H9 (cell line): Measurements from ENCODE around the gene TMC4. TPM values are rescaled to one million over a fixed set of nuclear protein-coding genes. Genes with fewer than 3 reads are reported as not detected.

Experiments used
- DNase-seq: peaks from one replicate; pipeline ENCODE4 v3.0.0-alpha.2; 2017
- H2AFZ ChIP-seq: one replicate; pipeline ENCODE4 v1.6.1; 2013; ENCODE audit warnings: mild to moderate bottlenecking, low read length, control low read depth, moderate library complexity
- H2AK5ac ChIP-seq: 2 replicates; pipeline ENCODE4 v1.6.1; 2013; ENCODE audit warnings: low read length, control low read depth, mixed read lengths; ENCODE audit not compliant: insufficient read length
- H2BK120ac ChIP-seq: one replicate; pipeline ENCODE4 v1.6.1; 2013; ENCODE audit warnings: low read depth, mild to moderate bottlenecking, low read length, control low read depth, inconsistent platforms; ENCODE audit not compliant: poor library complexity, severe bottlenecking
- H2BK12ac ChIP-seq: 2 replicates; pipeline ENCODE4 v1.6.1; 2013; ENCODE audit warnings: low read length, control low read depth, mixed read lengths, low read depth; ENCODE audit not compliant: insufficient read length
- H2BK15ac ChIP-seq: 2 replicates; pipeline ENCODE4 v1.6.1; 2013; ENCODE audit warnings: low read depth, low read length, control low read depth
- H2BK20ac ChIP-seq: one replicate; pipeline ENCODE4 v1.6.1; 2013; ENCODE audit warnings: low read depth, mild to moderate bottlenecking, low read length, control low read depth, inconsistent platforms; ENCODE audit not compliant: poor library complexity, severe bottlenecking
- H2BK5ac ChIP-seq: 2 replicates; pipeline ENCODE4 v1.6.1; 2013; ENCODE audit warnings: low read length, control low read depth, mixed read lengths; ENCODE audit not compliant: insufficient read length
- H3K14ac ChIP-seq: 2 replicates; pipeline ENCODE4 v1.6.1; 2013; ENCODE audit warnings: low read length, control low read depth; ENCODE audit not compliant: insufficient read depth
- H3K18ac ChIP-seq: 2 replicates; pipeline ENCODE4 v1.6.1; 2013; ENCODE audit warnings: low read depth, mild to moderate bottlenecking, mixed read lengths, low read length, control low read depth; ENCODE audit not compliant: insufficient read length
- H3K23ac ChIP-seq: 2 replicates; pipeline ENCODE4 v1.6.1; 2013; ENCODE audit warnings: low read length, control low read depth, mixed read lengths, low read depth; ENCODE audit not compliant: insufficient read length
- H3K23me2 ChIP-seq: 2 replicates; pipeline ENCODE4 v1.6.1; 2013; ENCODE audit warnings: low read depth, mild to moderate bottlenecking, mixed read lengths, low read length, control low read depth; ENCODE audit not compliant: insufficient read length, poor library complexity, severe bottlenecking
- H3K27ac ChIP-seq: 2 replicates; pipeline ENCODE4 v1.5.1; 2013; ENCODE audit warnings: low read length, control low read depth, mixed read lengths, low read depth; ENCODE audit not compliant: insufficient read length
- H3K27me3 ChIP-seq: 2 replicates; pipeline ENCODE4 v1.6.1; 2013; ENCODE audit warnings: low read length, control low read depth, inconsistent platforms; ENCODE audit not compliant: insufficient read depth
- H3K4ac ChIP-seq: 2 replicates; pipeline ENCODE4 v1.6.1; 2013; ENCODE audit warnings: low read depth, mild to moderate bottlenecking, control low read depth, inconsistent platforms, low read length, moderate library complexity
- H3K4me1 ChIP-seq: 2 replicates; pipeline ENCODE4 v1.6.1; 2013; ENCODE audit warnings: low read length, control low read depth, inconsistent platforms; ENCODE audit not compliant: insufficient read depth
- H3K4me2 ChIP-seq: 2 replicates; pipeline ENCODE4 v1.6.1; 2013; ENCODE audit warnings: low read length, control low read depth, mixed read lengths; ENCODE audit not compliant: insufficient read length, insufficient read depth
- H3K56ac ChIP-seq: 2 replicates; pipeline ENCODE4 v1.6.1; 2013; ENCODE audit warnings: low read depth, mild to moderate bottlenecking, mixed read lengths, low read length, control low read depth; ENCODE audit not compliant: insufficient read length
- H3K79me1 ChIP-seq: 2 replicates; pipeline ENCODE4 v1.6.1; 2013; ENCODE audit warnings: low read depth, mild to moderate bottlenecking, moderate library complexity, low read length, control low read depth, inconsistent platforms; ENCODE audit not compliant: insufficient read depth, poor library complexity, severe bottlenecking
- H3K79me2 ChIP-seq: 2 replicates; pipeline ENCODE4 v1.6.1; 2013; ENCODE audit warnings: low read length, control low read depth, inconsistent platforms; ENCODE audit not compliant: insufficient read depth
- H3K9ac ChIP-seq: 2 replicates; pipeline ENCODE4 v1.6.1; 2013; ENCODE audit warnings: low read length, control low read depth, mixed read lengths; ENCODE audit not compliant: insufficient read length; ENCODE audit errors: extremely low read depth
- H3K9me3 ChIP-seq: one replicate; pipeline ENCODE4 v1.6.1; 2013; ENCODE audit warnings: low read depth, low read length, inconsistent platforms; ENCODE audit not compliant: control insufficient read depth
- H3T11ph ChIP-seq: one replicate; pipeline ENCODE4 v1.6.1; 2013; ENCODE audit warnings: mild to moderate bottlenecking, low read length, control low read depth, inconsistent platforms
- H4K20me1 ChIP-seq: one replicate; pipeline ENCODE4 v1.6.1; 2013; ENCODE audit not compliant: control insufficient read depth, insufficient read length, insufficient read depth
- H4K5ac ChIP-seq: 2 replicates; pipeline ENCODE4 v1.6.1; 2013; ENCODE audit warnings: low read depth, mild to moderate bottlenecking, mixed read lengths, low read length, control low read depth; ENCODE audit not compliant: insufficient read length
- H4K8ac ChIP-seq: replicated peaks from 2 replicates; pipeline ENCODE4 v1.6.1; 2013; ENCODE audit warnings: low read length, control low read depth, mixed read lengths, low read depth; ENCODE audit not compliant: insufficient read length
- H4K91ac ChIP-seq: 2 replicates; pipeline ENCODE4 v1.6.1; 2013; ENCODE audit warnings: low read depth, mild to moderate bottlenecking, moderate library complexity, mixed read lengths, low read length, control low read depth; ENCODE audit not compliant: insufficient read length
- H3K27ac Mint-ChIP-seq, 3 experiments: 2 replicates in 2 of 3; 3 replicates in 1 of 3; pipeline ENCODE4 v1.8.0; 2020 to 2021; ENCODE audit warnings: mixed read lengths in 3 of 3, mild to moderate bottlenecking in 1 of 3, moderate library complexity in 1 of 3
- H3K27me3 Mint-ChIP-seq: 2 replicates; pipeline ENCODE4 v1.8.0; 2021; ENCODE audit warnings: low read depth, mild to moderate bottlenecking, moderate library complexity, mixed read lengths
- H3K36me3 Mint-ChIP-seq, 3 experiments: 2 replicates in 2 of 3; 3 replicates in 1 of 3; pipeline ENCODE4 v1.8.0; 2020 to 2021; ENCODE audit warnings: low read depth in 3 of 3, mixed read lengths in 3 of 3; ENCODE audit not compliant: insufficient read depth in 1 of 3
- H3K4me1 Mint-ChIP-seq, 2 experiments: 2 replicates each; pipeline ENCODE4 v1.8.0; 2020; ENCODE audit warnings: mixed read lengths in 2 of 2
- H3K4me3 Mint-ChIP-seq, 2 experiments: 2 replicates in 1 of 2; 3 replicates in 1 of 2; pipeline ENCODE4 v1.8.0; 2020 to 2021; ENCODE audit warnings: mild to moderate bottlenecking in 2 of 2, mixed read lengths in 2 of 2, moderate library complexity in 1 of 2
- H3K9me3 Mint-ChIP-seq, 2 experiments: 2 replicates in 1 of 2; 3 replicates in 1 of 2; pipeline ENCODE4 v1.8.0; 2020; ENCODE audit warnings: mild to moderate bottlenecking in 2 of 2, mixed read lengths in 2 of 2, moderate library complexity in 1 of 2
- CTCF ChIP-seq: fragments of 200-600 bp; sonication (generic); conservative IDR thresholded peaks from 3 replicates; pipeline ENCODE4 v1.8.0; 2021; ENCODE audit warnings: antibody characterized with exemption, mild to moderate bottlenecking
- WGBS: extraction: QIAGEN DNeasy Blood & Tissue Kit; methylation state at CpG from one replicate; pipeline ENCODE4 v1.1.7; 2013; ENCODE audit warnings: missing lambda C conversion rate, low lambda C conversion rate, mixed read lengths; ENCODE audit not compliant: insufficient read length; ENCODE audit errors: extremely low coverage; 5-methylcytosine and 5-hydroxymethylcytosine counted together
- total RNA-seq: library from RNA; stranded (reverse); gene quantifications from 2 replicates; pipeline ENCODE4 v1.2.1, GENCODE V29; 2021

Gene TMC4
- total RNA-seq, 1 experiment from 2014 or later = 12.2 TPM

- Histone ChIP-seq H3K14ac (no peak overlapping the region), H2BK120ac (no peak overlapping the region), H3K4ac (no peak overlapping the region), H3K4me2 (no peak overlapping the region), H4K91ac (no peak overlapping the region), H3K27ac (no peak overlapping the region), H3K4me1 (peaks cover 3% of the 10 kb centered on the region), H2BK12ac (no peak overlapping the region), H2BK20ac (no peak overlapping the region), H4K20me1 (peaks cover 3% of the 10 kb centered on the region), H2BK15ac (no peak overlapping the region), H4K5ac (no peak overlapping the region), H3K9ac (no peak overlapping the region), H3K56ac (no peak overlapping the region), H3K79me2 (peaks cover 28% of the 10 kb centered on the region), H3K18ac (no peak overlapping the region), H2BK5ac (no peak overlapping the region), H3K79me1 (peaks cover 3% of the 10 kb centered on the region), H3K27me3 (no peaks in the 10 kb centered on the region), H4K8ac (no peak overlapping the region), H3K9me3 (no peaks in the 10 kb centered on the region), H3K23me2 (no peaks in the 10 kb centered on the region), H2AFZ (no peak overlapping the region), H3K23ac (no peak overlapping the region), H2AK5ac (no peak overlapping the region), H3T11ph (no peak overlapping the region)
- Mint-ChIP-seq H3K36me3 (peaks cover 73 to 81% (median 76%) of the 10 kb centered on the region in 3 experiments), H3K4me1 (peaks cover 47 to 64% of the 10 kb centered on the region in 2 experiments), H3K9me3 (no peaks in the 10 kb centered on the region), H3K4me3 (no peak overlapping the region), H3K27me3 (peaks cover 3% of the 10 kb centered on the region), H3K27ac (peak overlapping the region in 2 of 3 experiments; percentile 55 to 66; a peak in 1 of 7 replicates)
- DNase-seq = no peak
- WGBS = no CpG with 5 or more reads among the region's 13 CpGs
- TF ChIP-seq CTCF = no peak
These were observed 33.8 kb upstream of the TMC4 start for GRCh38 chr19:54206831-54207177.
